SH-SY5Y (cell line): ENCODE results near the gene OR7C2.

ENCODE experiments used
- GATA2 ChIP-seq: IDR thresholded peaks from 2 replicates; pipeline ENCODE4 v1.6.1; 2011; ENCODE audit warnings: mild to moderate bottlenecking, low read depth, low read length
- GATA3 ChIP-seq: IDR thresholded peaks from 2 replicates; pipeline ENCODE4 v1.6.1; 2011; ENCODE audit warnings: low read depth, mild to moderate bottlenecking, low read length, moderate library complexity

DNA sequence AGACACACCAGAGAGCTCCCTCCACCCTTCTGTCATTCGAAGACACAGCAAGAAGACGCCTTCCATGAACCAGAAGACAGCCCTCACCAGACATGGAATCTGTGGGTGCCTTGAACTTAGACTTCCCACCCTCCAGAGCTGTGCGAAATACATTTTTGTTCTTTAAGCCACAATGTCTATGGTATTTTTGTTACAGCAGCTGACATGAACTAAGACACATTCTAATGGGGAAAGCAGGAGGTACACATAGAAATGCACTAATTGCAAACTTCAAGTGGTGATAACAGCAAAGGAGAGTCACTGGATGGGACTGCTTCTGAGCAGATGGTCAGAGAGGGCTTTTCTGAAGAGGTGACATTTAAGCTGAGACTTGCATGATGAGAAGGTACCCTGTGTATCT lies 16.2 kb downstream of the OR7C2 start:
- TF ChIP-seq GATA3 (no peak), GATA2 (no peak)
